K562 treated with DMSO at 1 percent for 12 hours (cell line): Measurements from ENCODE around the gene PTH1R. TPM values are rescaled to one million over a fixed set of nuclear protein-coding genes. Genes with fewer than 3 reads are reported as not detected.

Source experiments
- total RNA-seq: library from RNA; unstranded; fragments of 300-600 nt; gene quantifications from 2 replicates; pipeline ENCODE4 v1.2.3, GENCODE V29; 2022; ENCODE audit not compliant: insufficient read depth

The PTH1R gene
- total RNA-seq: not detected in 2 replicates

DNA sequence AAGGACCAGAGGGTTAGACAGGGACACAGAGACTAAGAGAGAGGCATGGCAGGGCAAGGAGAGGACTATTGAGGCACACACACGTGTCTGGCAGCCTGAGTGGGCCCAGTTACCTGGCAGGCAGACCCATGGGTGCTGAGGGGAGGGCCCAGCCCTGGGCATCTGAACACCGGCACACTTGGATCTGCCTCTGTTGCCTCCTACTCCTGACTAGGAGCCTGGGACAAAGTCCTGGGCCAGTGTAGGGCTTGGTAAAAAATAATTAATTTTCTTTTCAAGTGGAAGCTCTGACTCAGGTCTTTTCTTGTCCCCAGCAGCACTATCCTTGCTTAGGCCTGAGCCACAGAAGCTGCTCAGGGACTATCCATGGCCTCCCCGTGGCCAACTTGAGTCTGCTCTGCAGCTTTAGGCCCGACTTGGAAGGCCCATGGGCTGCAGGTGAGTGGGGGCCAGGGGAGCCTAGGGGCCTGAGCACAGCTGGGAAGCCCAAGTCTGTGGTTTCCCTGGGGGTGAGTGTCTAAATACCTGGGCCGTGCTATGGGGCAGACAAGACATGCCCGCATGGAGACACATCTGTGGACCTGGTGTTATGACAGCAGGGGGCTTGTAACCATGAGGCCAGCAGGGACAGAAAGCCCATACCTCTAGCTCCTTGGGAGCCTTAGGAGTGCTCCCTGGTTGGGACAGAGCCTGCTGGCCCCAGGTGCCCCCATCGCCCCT, at the start of gene PTH1R:
Gene PTH1R, plus strand, starts transcription at position 316 of the 720 bp plus-strand sequence. CDS start 5,839 bp downstream, outside the sequence.

DNA sequence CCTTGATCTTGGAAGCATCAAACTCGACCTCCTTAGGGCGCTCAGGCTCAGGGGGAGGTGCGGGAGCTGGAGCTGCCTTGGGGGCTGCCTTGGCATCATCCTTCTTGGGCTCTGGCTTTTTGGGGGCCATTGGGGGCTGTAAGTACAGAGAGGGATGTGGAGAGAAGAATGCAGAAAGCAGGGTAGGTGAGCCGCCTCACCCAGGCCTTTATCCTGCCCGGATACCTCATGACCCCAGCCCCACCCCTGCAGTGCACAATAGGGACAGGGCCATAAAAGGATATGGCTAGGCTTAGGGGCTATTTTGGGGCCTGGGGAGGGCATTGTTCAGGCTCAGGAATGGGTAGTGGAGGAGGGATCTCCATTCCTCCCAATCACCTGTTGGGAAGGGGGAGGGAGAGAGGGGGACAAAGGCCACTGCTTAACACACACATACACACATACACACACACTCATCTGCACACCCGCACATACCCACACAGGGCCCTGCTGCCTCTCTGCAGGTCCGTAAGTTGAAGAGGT, 14.2 kb upstream of the PTH1R start, which contains the start of gene MYL3:
Gene MYL3, minus strand, starts transcription at position 184 of the 522 bp plus-strand sequence. Its CDS starts 54 bp downstream, at position 130.

Other genes starting within 250 kb of the PTH1R start
- 0.25 TPM in 1 of 2 replicates, not detected in the other for gene ALS2CL, start 184.0 kb upstream of the PTH1R start, total RNA-seq
- not detected in 2 replicates for gene TMIE, start 176.3 kb upstream of the PTH1R start, total RNA-seq
- gene PRSS50, start 159.9 kb upstream of the PTH1R start, total RNA-seq: not detected in 2 replicates
- not detected in 2 replicates for gene MYL3, start 14.3 kb upstream of the PTH1R start, total RNA-seq
- 56.1 and 94.7 TPM in 2 replicates for gene CCDC12, start 99.0 kb downstream of the PTH1R start, total RNA-seq
- 41.1 and 89.8 TPM in 2 replicates for gene NBEAL2, start 101.9 kb downstream of the PTH1R start, total RNA-seq